Activated CD4-positive, CD25-positive, alpha-beta regulatory T cell treated with anti-CD3 and anti-CD28 coated beads, Interleukin-2, amount 50 U/mL, for 24 hours (primary cell): ENCODE measurements around the gene CORO1C.
A peak's percentile ranks its signal among the peaks of the same experiment; 100 is the strongest.

Experiments used
- ATAC-seq, 2 donors: fragments of 150-1000 bp; cut with Tn5 transposase; one replicate each; pipeline ENCODE4 v1.10.0; 2021; ENCODE audit warnings: mild to moderate bottlenecking in 1 of 2, moderate library complexity in 1 of 2

The CORO1C gene

DNA sequence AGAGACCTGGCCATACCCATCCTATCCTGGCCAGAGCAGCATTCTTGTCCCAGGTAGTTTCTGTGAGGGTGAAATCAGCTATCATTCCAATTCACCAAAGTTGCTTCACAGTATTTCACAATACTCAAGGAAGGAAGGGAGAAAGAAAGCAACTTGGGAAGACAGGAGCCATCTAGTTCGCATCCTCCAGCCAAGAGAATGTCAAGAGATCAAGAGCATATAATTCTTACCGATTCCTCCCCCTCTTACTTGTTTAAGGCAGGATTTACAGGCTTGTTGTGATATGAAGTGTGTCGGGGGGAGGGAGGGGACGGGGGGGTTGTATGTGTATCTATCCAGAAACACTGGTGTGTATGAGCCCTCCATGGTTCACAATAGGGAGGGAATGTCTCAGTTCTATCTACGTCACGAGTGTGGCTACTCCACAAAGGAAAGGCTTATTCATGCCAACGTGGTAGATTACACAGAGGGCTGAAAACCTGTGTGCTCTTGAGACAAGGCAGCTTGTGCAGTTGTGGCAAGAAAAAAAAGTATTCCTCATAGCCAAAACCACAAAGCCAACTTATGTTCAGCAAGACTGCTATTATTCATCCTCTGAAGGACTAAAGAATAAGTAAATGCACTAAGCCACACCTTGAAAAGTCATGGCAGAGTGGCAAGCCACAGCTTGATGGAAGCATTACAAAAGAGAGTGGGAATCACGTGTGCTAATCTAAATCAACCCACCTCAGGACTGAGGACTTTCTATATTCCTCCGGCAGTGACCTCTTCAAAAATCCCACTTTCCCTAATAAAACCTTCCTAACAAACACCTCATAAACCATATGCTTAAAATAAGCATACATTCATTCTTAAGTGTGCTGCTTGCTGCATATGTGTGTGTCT, 35.0 kb downstream of the CORO1C start:
- peak; percentile 49 for ATAC-seq

DNA sequence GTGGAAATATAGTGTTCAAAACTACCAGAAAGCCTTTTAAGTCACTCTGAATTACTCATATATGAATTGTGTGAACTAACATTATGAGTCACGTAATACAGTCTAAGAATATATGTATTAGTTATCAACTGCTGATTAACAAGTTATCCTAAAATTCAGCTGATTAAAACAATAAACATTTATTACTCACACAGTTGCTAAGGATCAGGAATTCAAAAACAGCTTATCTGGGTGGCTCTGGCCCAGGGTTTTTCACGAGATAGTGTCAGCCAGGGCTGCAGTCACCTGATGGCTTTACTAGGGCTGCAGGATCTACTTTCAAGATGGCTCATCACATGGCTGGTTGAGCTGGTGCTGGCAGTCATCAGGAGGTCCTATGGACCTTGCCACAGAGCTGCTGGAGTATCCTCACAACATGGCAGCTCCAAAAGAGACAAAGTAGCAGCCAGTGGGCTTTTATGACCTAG, 36.5 kb downstream of the CORO1C start:
- ATAC-seq, result peak in 1 of 2 donors; percentile 17

DNA sequence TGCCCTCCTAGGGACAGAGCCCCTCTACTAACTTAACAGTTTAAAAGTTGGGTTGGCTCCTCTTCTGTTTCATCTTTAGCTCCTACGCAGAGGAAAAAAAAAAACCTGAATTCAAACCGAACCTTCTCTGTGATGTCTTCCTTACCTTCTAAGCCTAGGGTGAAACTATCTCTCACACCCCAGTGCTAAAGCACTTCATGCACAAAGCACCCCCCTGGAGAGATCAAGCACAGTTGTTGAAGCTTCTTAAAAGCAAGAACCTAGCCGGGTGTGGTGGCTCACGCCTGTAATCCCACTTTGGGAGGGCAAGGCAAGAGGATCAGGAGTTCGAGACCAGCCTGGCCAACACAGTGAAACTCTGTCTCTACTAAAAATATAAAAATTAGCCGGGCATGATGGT, 37.6 kb downstream of the CORO1C start:
- no peak for ATAC-seq

DNA sequence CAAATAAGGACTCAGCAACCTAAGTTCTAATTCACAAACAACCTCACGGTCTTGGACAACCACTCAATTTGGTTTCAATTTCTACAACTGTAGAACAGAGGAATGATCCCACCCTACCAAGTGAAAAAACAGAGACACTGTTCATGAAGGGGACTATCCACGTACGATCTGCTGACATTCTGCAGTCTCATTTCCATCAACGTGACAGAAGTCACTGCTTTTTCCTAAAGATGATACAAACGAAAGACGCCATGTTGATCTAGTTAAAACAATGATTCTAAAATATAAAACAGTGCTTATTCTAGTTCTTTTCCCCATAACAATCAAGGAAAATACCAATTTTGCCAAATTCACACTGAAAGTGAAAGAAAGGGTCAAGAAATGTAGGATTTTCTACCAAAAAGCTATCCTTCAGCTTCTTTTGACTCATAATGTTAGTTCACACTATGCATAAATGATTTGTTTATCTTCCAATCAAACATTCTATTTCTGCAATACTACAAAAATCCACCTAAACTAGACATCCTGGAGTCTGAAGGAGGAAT, 38.1 kb downstream of the CORO1C start:
- ATAC-seq, result no peak

DNA sequence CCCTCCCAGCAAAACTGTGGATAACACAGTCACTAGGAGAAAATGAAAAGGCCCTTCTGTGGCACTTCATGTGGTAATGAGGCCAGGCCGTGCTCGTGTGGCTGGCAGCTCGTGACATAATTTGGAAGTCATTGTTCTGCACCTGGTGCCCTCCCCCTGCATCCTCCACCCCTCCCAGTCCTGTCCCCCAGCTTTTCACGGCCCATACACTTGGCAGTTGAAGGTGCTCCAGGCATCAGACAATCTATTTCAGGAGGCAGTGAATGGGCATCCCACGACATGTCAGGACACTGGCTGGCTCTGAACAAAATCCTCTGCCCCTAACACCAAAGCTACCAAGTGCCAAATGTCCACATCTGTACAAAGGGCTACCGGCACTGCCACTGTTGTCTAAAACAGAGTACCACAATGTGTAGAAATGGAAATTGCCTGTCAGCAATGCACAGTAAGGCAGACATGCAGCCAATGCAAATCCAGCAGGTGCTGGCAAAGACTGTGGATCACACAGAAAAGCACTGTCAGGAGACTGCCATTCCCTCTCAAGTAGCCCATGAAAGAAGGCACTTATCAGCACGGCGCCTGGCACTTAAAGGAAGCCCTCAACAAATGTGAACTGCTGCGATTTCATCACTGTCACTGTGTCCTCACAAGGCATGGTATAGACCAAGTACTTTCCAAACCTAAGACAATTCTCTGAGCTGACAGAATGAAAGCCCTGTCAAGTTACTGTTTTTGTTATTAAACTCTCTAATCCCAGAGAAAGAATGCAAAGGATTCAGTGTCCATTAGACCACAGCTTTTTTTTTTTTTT, 39.1 kb downstream of the CORO1C start:
- ATAC-seq, result no peak

DNA sequence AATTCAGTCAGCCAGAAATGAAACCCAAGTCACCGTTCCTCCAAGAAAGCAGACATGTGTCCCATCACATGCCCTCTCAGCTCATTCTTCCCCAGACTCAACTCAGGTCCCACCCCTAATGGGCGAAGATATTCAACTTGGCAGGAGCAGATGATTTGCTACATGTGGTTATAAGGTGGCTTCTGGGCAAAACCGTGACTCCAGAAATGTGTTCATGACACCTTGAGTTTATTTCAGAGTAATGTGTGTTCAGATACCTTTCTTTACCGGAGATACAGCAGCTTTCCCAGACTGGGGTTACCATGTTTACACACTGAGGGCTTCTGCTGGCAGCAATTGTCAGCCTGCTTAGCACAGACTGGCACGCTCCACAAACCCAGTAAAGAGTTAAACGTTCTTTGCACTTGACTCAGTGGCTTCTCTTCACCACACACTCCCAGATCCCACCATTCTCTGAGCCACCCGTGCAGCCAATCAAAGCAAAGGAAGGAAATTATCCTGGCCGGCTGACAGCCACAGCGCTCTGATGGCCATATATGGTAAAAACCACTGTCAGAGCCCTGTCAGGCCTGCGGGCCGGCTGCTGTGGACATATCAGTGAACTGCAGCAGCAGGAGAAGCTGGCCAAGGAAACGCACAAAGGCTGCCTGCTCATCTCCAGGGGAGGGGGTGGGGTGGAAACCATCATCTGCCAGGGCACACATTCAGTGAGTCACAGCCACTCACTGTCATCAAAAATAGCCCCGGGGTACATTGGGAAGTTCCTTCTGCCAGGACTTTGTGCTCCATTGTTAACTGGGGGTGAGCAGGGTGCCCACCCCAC, 39.9 kb downstream of the CORO1C start:
- peak; percentile 67 to 72 for ATAC-seq

DNA sequence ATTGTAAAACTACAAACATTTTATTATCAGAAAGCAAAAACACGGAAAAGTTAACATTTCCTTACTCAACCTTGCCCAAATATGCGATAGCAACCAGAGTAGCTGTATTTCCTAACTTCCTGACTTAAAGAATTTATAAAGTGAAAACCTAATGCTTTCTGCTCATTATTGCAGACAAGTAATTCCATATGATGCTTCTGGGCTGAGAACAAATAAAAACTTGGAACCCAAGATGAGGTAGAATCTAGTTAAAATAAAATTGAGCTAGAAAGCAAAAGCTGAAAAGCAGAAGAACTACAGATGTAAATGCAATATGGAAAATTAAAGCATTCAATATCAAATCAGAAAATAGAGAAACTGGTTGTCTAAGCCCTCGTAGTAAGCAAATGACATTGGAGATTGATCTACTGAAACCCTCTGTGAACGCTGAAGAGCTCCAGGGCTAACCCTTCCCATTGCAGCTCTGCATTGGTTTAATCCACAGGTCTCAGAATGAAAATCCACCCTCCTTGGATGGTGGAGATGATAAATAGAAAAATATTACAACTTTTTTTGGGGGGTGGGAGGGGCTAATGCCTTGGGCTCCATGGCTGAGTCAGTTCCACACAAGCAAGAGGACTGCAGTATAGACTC, 40.7 kb downstream of the CORO1C start:
- peak in 1 of 2 donors; percentile 65 for ATAC-seq

DNA sequence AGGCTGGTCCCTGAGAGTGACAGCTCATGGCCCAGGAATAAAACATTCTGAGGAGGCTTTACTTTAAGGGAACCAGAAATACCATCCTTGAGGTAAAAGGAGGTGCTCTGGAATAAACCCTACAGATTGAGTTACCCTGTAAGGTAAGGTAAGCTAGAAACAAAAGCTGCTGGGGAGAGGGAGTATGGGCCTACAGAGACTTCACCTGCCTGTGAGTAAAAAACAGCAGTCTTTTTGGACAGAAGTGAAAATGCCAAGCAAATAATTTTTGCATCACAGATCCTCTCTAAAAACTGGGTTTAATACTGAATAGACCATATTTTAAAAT, 41.2 kb downstream of the CORO1C start:
- no peak for ATAC-seq

DNA sequence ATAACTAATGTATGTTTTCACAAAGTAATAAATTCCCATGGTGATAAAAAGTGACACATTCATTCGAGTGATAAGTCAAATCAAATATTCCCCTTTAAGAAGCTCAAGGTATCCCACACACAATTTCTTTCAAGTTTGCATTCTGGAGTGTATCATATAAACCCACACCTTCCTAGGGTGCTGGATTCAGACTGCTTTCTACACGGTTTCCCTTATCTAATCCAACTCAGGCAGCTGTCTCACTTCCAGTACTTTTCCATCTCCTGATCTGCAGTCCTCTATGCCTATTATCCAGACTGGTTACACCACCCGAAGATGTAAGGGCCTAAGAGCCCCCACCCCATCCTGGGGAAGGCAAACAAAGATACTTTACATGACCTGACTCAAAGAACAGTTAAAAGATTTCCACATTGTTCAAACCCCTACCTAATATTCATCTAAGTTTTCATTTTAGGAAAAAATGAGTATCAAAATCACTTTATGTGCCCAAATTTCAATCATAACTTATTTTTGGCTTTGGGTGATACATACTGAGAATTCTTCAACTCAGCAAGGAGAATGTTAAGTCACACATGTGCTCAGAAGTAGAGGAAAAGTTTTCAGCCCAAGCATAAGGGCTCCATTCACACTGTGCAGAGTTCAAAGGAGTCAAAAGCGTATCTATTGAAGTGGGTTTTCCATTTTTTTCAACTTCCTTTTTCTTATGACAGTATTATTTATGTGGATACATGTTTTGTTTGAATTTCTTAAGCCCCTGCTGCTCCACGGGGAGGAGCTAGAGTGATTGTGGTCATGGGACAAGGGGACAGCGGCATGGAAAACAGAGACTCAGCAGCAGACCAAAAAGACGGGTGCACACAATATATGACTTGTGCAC, 41.8 kb downstream of the CORO1C start:
- peak; percentile 60 to 63 for ATAC-seq

DNA sequence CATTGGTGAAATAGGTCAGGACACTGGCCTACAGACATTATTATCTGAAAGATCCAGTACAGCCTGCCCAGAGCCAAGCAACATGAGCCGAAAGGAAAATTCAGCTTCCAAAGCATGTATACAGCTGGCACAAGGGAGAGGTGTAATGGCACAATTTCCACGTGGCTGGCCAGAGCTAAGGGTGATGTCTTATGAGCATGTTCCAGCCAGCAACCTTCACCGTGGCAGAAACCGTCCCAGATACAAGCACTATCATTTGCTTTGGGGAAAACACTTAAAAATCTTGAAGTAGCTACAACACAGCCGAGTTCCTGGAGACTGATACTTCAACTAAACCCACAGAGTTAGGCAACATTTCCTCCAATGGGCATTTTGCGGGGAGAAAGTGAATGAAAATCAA, 44.5 kb downstream of the CORO1C start:
- no peak for ATAC-seq

DNA sequence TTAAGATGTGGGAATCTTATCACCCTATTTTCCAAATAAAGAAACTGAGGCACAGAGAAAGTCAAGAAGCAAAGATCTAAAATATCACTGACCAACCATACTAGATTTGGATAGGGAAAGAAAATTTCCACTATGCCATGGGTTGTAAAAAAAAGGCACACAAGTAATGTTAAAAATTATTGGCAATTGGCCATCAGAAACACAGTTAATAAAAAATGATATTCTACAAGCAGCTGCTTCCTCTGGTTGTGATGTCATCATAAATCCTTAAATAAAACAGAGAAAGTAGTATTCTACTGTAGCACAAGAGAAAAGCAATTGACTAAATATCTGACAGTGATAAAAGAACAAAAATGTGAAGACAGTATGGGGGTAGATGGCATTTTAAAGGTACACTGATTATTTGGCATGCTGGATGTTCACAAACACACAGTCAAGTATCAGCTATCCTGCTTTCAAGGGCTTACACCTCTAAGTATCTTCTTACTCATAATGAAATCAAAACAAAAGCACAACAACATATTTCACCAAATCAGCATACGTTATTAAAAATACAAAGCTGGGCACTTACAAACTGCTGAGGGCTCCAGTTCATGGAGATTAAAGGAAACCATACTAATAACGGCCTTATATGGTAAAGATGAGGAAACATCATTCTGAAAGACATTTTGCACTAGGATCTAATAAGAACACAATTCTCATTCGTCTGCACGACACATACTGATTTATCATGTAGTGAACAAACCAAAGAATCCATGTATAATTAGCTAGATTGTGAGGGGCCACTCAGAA, 45.7 kb downstream of the CORO1C start:
- ATAC-seq, result peak in 1 of 2 donors; percentile 27

DNA sequence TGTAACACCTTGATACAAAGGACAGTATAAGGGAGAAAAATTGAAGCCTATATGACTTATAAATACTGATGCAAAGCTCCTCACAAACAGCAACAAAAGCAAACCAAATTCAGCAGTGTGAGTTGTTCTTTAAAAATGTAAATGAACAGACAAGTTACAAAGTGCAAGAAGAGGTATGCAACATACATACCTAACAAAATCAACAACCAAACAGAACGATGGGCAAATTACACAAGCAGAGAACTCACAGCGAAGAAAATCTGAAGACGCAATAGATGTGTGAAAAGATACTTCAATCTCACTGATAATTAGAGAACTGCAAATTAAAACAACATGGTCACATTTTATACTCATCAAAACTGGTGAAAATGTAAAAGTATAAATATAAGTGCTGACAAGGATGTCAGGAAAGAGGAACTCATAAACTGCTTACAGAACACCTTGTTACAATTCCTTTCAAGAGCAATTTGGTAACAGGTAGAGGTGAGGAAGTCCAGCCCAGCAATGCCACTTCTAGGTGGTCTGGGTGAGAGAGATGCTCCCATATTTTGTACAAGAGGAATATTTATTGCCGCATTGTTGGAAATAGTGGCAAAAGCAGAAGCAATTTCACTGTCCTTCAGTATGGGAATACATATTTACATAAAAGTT, 47.3 kb downstream of the CORO1C start:
- ATAC-seq, result no peak

DNA sequence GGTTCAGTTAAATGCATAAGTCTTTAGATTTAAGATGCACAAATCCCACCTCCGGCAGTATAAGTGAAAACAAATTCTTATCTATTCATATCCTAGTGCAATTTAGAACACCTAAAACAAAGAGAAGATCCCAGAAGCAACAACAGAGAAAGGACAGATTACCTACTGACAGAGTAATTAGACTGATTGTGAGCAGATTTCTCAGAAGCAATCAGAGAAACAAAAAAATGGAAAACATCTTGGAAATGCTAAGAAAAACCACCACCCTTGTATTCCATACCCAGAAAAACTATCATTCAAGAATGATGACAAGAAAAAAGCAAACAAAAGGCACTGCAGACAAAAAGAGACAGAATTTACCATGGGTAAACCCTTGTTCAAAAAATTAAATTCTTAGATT, 50.0 kb downstream of the CORO1C start:
- no peak for ATAC-seq

DNA sequence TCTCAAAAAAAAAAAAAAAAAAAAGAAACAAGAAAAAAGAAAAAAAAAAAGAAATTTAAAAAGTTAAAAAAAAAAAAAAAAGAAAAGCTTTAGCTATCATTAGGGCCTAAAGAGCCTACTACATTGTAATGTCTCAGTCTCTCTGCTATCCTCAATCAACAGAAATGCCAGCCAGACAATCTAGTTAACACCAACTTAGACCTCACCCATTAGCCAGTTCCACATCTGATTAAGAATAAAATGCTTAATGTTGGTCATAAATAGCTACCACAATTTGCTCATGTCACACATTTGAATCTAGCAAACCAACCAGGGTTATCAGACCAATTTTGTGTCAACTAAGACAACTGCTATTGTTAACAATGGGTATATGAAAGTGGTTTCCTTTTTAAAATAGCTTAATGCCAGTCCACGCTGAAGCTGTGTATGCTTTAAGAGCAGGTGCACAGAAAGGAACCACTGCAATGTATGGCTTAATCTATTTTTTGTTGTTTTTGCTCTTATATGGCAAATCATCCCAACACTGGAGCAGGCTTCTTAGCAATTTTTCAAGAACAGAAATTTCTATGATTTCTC, 52.1 kb downstream of the CORO1C start:
- no peak for ATAC-seq

DNA sequence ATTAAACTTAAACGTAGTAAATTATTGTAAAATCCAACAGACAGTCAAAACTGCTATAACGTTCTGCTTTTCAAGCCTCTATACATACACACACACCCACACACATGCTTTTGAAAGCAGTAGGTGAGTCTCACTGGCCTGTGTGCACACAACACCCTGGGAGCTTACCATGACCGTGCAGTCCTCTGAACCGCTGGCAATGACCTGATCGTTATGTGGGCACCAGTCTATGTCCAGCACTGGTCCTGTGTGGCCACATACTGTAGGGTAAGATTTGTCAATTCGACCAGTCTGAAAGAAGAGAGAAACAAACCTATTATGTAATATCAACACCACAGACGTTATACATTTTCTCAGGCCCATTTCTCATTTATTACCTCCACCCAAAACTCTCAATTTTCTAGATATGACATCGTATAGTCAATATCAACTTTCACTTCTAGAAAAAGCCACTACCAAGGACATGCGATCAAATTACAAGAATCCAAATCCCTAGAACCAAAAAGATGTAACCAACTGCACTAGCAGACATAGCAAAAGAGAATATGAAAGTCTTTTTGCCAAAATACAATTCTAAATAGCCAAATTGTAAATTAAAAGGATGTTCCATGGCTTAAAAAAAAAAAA, 53.1 kb downstream of the CORO1C start:
- no peak for ATAC-seq

DNA sequence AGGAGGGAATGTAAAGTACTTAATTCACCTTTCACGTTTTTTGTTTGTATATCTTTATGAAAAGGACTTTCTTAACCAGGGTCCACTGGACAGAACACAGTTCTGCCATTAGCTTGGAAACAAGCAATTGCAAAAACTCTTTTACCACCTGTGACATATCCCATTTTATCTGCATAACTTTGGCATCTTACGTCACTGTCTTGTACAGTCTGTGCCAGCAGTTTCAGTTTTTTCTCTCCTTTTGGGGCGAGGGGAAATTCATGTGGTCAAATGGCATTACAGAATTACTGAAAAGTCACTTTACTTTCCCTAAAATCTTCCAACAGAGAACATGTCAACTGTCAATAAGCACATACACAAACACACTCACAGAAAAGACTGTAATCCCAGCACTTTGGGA, 53.9 kb downstream of the CORO1C start:
- ATAC-seq, result no peak

DNA sequence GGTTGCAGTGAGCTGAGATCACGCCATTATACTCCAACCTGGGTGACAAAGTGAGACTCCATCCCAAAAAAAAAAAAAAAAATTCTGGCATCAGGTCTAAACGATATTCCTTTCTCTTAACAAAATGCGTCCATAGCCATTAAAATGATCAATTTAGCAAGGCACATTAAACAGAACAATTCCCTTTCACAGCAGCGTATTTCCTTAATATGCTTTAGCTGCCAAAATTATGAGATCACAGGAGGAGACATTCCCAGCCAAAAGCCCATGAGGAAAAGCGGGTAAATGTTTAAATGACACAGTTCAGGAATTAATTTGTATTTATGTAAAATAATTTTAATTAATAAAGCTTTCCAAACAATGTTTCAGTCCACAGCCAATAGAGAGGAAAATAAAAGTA, 54.6 kb downstream of the CORO1C start:
- ATAC-seq, result no peak

DNA sequence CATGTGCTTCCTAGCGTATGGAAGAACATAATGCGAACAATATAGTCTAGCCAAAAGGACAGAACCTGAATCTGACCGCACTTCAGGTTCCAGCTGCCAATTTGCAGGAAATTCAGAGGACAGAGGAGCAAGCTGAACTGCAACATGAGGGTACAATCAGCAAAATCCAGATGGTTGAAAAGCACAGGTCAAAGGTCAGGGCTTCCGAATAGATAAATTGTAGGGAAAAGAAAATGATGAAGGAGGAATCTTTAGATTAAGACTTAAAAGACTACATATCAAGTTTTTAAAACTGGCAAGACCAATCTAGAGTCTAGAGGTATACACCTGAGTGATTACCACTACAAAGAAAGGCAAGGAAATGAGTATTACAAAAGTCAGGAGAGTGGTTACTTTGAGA, 55.5 kb downstream of the CORO1C start:
- no peak for ATAC-seq

DNA sequence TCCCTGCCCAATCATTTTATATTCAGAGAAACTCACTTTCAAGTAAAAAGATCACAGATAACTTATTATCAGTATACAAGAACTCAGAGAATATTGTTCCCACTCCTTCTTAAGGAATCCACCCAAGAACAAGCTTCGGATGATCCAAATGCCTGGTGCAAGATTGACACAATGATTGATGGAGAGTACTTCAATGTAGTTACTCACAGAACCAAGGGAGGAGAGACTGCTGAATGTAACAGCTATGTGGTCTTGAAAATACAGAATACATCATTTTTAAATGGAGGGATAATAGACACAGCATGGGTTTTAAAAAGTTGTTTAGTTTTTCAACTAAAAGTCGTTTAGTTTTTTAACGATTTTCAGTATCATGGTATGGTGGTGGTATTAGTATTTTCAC, 59.3 kb downstream of the CORO1C start:
- no peak for ATAC-seq
